Body of pancreas (tissue), 4 donors: ENCODE data around the gene PXMP4. TPM values are rescaled to one million over a fixed set of nuclear protein-coding genes. Genes with fewer than 3 reads are reported as not detected.

Experiments
- ATAC-seq: fragments of 150-250 bp; one replicate; pipeline ENCODE4 v1.9.1; 2016
- DNase-seq, 4 donors: peaks; one replicate each; pipeline ENCODE4 v3.0.0-alpha.2; 2019
- H3K27ac ChIP-seq, 4 donors: fragments of 200-600 bp; sonication (generic); 1 replicate in 3 of 4; 2 replicates in 1 of 4; pipeline versions ENCODE4 v1.5.1 to v1.6.1; 2016 to 2019; ENCODE audit warnings: mild to moderate bottlenecking in 1 of 4, mixed read lengths in 1 of 4, moderate library complexity in 1 of 4
- H3K27me3 ChIP-seq, 2 donors: fragments of 200-600 bp; sonication (generic); one replicate each; pipeline ENCODE4 v1.6.0; 2016; ENCODE audit warnings: mild to moderate bottlenecking in 1 of 2
- H3K36me3 ChIP-seq, 2 donors: fragments of 200-600 bp; sonication (generic); replicated peaks in 1 of 2; 2 replicates each; pipeline ENCODE4 v1.5.1; 2016; ENCODE audit warnings: low read depth in 2 of 2; ENCODE audit not compliant: insufficient read depth in 1 of 2
- H3K4me1 ChIP-seq: fragments of 200-600 bp; sonication (generic); one replicate; pipeline ENCODE4 v1.6.0; 2016
- H3K4me3 ChIP-seq, 2 donors: fragments of 200-600 bp; sonication (generic); 1 replicate in 1 of 2; 2 replicates in 1 of 2; pipeline ENCODE4 v1.5.1; 2016 to 2019
- H3K9me3 ChIP-seq, 3 donors: fragments of 200-600 bp; sonication (generic); 1 replicate in 2 of 3; 2 replicates in 1 of 3; pipeline ENCODE4 v1.5.1; 2016
- CTCF ChIP-seq, 7 experiments: fragments of 450-650 bp in 4 of 7; fragments of 200-600 bp in 3 of 7; sonication (generic) in 3 of 7; IDR thresholded peaks; one replicate each; pipeline ENCODE4 v1.5.1; 2016 to 2019; ENCODE audit warnings: antibody characterized with exemption in 7 of 7
- POLR2A ChIP-seq, 3 donors: fragments of 450-650 bp; IDR thresholded peaks; one replicate each; pipeline ENCODE4 v1.6.1; 2016; ENCODE audit warnings: antibody characterized with exemption in 3 of 3, mild to moderate bottlenecking in 2 of 3
- WGBS, 2 donors: methylation state at CpG; one replicate each; pipeline ENCODE4 v1.1.5; 2017; 5-methylcytosine and 5-hydroxymethylcytosine counted together
- intact Hi-C: fragments of 100-400 bp; cut with DNase I; formaldehyde crosslinking; loops from one replicate; pipeline ENCODE4 v1.15.1; 2023
- total RNA-seq, 2 donors: library from RNA; depleted of rRNA; stranded (reverse); fragments of >200 nt; gene quantifications; one replicate each; pipeline ENCODE4 v1.1.0, GENCODE V29; 2016

The PXMP4 gene
- total RNA-seq, 2 donors from 2014 or later: 3.3 to 5.2 TPM

DNA sequence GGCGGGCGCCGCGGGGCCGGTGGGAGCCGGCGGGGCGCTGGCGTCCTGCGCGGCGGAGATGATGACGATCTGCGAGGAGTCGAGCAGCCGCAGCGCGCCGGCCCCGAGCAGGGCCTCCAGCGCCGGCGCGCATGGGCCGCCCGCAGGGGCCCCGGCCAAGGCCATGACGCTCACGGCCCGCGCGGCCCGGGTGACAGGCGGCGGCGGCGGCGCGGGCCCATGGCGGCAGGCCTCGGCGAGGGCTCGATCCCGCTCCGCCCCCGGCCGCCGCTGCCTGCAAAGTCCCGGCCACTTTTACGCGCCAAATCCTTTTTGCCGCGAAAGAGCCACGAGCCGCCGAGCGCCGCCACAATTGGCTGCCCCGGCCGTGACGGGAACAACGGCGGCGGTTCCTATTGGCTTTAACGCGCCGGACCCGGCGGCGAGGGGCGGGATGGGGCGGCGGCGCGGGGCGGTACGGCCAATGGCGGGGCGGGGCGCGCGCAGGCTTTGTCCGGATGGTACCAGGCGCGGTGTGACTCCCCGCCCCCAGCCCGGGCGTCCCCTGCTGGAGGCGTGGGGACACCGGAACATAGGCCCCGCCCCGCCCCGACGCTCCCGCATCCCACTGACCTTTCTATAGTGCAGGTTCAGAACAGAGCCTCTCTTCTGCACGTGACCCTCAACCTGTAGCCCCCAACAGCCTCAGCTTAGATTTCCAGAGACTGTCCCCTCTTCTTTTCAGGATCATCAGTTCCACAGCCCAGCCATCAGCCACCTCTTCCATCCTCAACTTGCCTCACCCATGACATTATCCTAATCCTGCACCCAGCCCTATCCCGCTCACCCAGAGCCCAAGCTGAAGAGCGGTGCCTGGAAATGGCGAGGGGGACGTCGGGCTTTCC, 33.8 kb downstream of the PXMP4 start, which contains the start of gene E2F1:
E2F1 (minus strand) TSS at position 286 of the 884 bp plus-strand sequence; CDS start at position 165, 121 bp downstream.
- H3K4me1 ChIP-seq: peaks cover 27% of the 10 kb centered on the region
- H3K4me3 ChIP-seq: no peak within 1 kb of the TSS
- ATAC-seq (peak; percentile 100), DNase-seq (peak; percentile 95 to 97 (median 96))
- H3K9me3 ChIP-seq: no peaks in the 10 kb centered on the region
- peak within 1 kb of the TSS in 3 of 4 donors; percentile 6 to 22 (median 10) for H3K27ac ChIP-seq
- 3 to 26% methylated on average over 6 to 71 of the region's 101 CpGs for WGBS, 2 donors
- TF ChIP-seq CTCF (IDR thresholded peaks at IDR 0.05) (peak; percentile 31 to 63 (median 46)), POLR2A (IDR thresholded peaks at IDR 0.05) (no peak)
- intact Hi-C loops: no loop called here
- H3K27me3 ChIP-seq: no peaks in the 10 kb centered on the region
- H3K36me3 ChIP-seq: no peaks in the 10 kb centered on the region

- WGBS, 2 donors: 3 to 13% methylated on average over 12 to 43 of the region's 53 CpGs
- DNase-seq: no peak
- Histone ChIP-seq H3K4me1 (peaks cover 27% of the 10 kb centered on the region), H3K9me3 (no peaks in the 10 kb centered on the region), H3K4me3 (no peak overlapping the region), H3K27me3 (no peaks in the 10 kb centered on the region), H3K36me3 (no peaks in the 10 kb centered on the region), H3K27ac (no peak overlapping the region)
- TF ChIP-seq POLR2A (IDR thresholded peaks at IDR 0.05): no peak
- no peak for TF ChIP-seq CTCF (IDR thresholded peaks at IDR 0.05)
- intact Hi-C loops: no loop called here
- no peak for ATAC-seq
Observed at GRCh38 chr20:33685328-33686099, 34.6 kb downstream of the PXMP4 start.

DNA sequence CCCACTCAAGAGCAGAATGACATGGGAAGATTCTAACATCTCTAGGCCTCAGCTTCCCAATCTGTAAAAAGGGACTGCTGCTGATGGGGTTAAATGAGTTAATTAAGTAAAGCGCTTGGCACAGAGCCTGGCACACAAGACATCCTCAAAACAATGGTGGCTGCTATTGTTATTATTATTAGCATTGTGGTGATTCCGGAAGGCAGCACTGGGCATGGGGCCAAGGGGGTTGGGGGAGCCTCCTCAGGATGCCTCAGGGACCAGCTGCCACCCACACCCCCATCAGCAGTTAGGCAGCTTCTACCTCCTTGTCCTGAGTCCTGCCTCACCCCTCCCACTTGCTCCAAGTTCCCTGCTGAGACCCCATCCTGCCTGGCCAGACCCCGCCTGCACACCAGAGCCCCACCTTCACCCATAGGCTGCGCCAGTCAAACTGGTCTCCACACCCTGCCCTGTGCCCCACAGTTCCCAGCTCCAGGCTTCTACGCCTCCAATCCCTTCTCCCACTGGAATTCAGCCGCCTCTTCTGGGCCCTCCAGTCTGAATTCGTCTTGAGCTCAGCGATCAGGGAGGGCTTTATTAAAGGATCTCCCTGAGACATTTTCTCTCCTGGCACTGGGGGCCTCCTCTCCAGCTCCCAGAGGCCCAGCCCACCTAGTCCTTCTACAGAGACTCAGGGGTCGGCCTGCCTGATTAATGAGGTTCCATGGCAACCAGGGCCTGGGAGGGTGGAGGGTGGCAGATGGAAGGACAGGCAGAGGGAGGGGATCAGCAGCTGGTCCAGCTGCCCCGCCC, 35.4 kb downstream of the PXMP4 start:
- H3K27me3 ChIP-seq: no peaks in the 10 kb centered on the region
- no peak for TF ChIP-seq CTCF (IDR thresholded peaks at IDR 0.05)
- no peak for TF ChIP-seq POLR2A (IDR thresholded peaks at IDR 0.05)
- 59 to 60% methylated on average over 9 to 10 of the region's 10 CpGs for WGBS, 2 donors
- ATAC-seq: no peak
- no peaks in the 10 kb centered on the region for H3K9me3 ChIP-seq
- no peak overlapping the region for H3K27ac ChIP-seq
- H3K36me3 ChIP-seq: no peaks in the 10 kb centered on the region
- no peak overlapping the region for H3K4me3 ChIP-seq
- DNase-seq: no peak
- intact Hi-C loops: no loop called here
- peaks cover 27% of the 10 kb centered on the region for H3K4me1 ChIP-seq

DNA sequence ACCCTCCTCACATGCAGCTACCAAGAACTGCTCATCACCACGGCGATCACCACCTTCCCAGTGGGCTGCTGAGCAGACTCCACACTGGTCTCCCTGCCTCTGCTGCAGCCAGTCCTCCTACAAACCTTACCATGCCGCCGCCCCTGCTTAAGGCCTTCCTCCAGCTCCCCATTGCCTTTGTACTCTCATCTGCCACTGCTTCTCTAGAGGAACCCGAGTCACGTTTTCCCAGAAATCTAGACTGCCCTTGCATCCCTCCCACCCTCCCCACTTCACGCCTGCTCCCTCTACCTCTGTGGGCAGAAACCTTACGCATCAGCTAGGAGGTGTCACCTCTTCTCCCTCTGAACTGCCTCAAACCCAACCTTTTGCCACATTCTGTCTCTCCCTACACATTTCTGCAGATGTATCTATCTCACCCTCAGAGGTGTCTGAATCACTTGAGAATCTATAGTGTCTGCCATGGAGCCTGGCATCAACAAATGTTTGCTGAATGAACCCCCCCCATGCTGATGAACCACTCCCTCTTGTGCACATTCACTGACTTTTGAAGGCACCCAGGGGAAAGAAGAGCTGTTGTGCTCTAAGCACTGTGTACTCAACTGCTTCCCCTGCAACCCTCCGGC, 38.3 kb downstream of the PXMP4 start:
- intact Hi-C loops: no loop called here
- H3K27me3 ChIP-seq: no peaks in the 10 kb centered on the region
- no peak overlapping the region for H3K4me3 ChIP-seq
- WGBS, 2 donors: 85 to 92% methylated on average over 9 of the region's 9 CpGs
- TF ChIP-seq CTCF (IDR thresholded peaks at IDR 0.05) (no peak), POLR2A (IDR thresholded peaks at IDR 0.05) (no peak)
- H3K27ac ChIP-seq: no peak overlapping the region
- no peak for DNase-seq
- no peak for ATAC-seq
- H3K4me1 ChIP-seq: peaks cover 16% of the 10 kb centered on the region
- H3K9me3 ChIP-seq: no peaks in the 10 kb centered on the region
- H3K36me3 ChIP-seq: no peaks in the 10 kb centered on the region
